ENCODE measurements around the gene ARFGAP3. TPM values are rescaled to one million over a fixed set of nuclear protein-coding genes. Genes with fewer than 3 reads are reported as not detected.
"Not testable (repeated sequence)": the region's sequence is repeated elsewhere in the genome, so short reads cannot be mapped to it uniquely, and the experiment has no call there.

The ARFGAP3 gene
- total RNA-seq, 1 experiment from 2014 or later = 30.0 TPM

GRCh38 chr22:42760806-42761565, 96.1 kb downstream of the ARFGAP3 start:
- no peak overlapping the region for H3K4me3 ChIP-seq (ENCODE audit: low read depth, low read length, poor library complexity, severe bottlenecking)
- no peak overlapping the region for H3K27ac ChIP-seq (ENCODE audit: low read depth, low read length, poor library complexity, severe bottlenecking)
- no peaks in the 10 kb centered on the region for H3K27me3 ChIP-seq (replicated peaks; ENCODE audit: insufficient read depth, low read depth, low read length, poor library complexity)
- H3K4me1 ChIP-seq (ENCODE audit: insufficient read depth, low read length, poor library complexity, severe bottlenecking) = no peaks in the 10 kb centered on the region
- BruUV-seq (replicated peaks) = no TSS peak
- TF ChIP-seq CTCF (conservative IDR thresholded peaks at IDR 0.05; ENCODE audit: low read depth, low read length) (no peak), EZH2 (IDR thresholded peaks at IDR 0.05; ENCODE audit: borderline replicate concordance, low read depth, low read length, poor library complexity, severe bottlenecking) (no peak)
- intact Hi-C loops (cut with micrococcal nuclease; ENCODE audit: unreplicated experiment) = no loop called here
- POLR2A ChIA-PET (ENCODE audit: low non-redundant PET) = no interaction called here
- H3K9me3 ChIP-seq (ENCODE audit: low read depth, low read length, poor library complexity, severe bottlenecking) = no peaks in the 10 kb centered on the region
- CTCF ChIA-PET = no interaction called here
- no peak for DNase-seq (ENCODE audit: low spot score)
- H3K36me3 ChIP-seq (ENCODE audit: insufficient read depth, low read length, poor library complexity, severe bottlenecking) = no peaks in the 10 kb centered on the region

- no peaks in the 10 kb centered on the region for H3K9me3 ChIP-seq (ENCODE audit: low read depth, low read length, poor library complexity, severe bottlenecking)
- intact Hi-C loops (cut with micrococcal nuclease; ENCODE audit: unreplicated experiment) = no loop called here
- no peak overlapping the region for H3K27ac ChIP-seq (ENCODE audit: low read depth, low read length, poor library complexity, severe bottlenecking)
- H3K4me3 ChIP-seq (ENCODE audit: low read depth, low read length, poor library complexity, severe bottlenecking) = no peak overlapping the region
- BruUV-seq (replicated peaks) = no TSS peak
- H3K36me3 ChIP-seq (ENCODE audit: insufficient read depth, low read length, poor library complexity, severe bottlenecking) = no peaks in the 10 kb centered on the region
- DNase-seq (ENCODE audit: low spot score) = no peak
- CTCF ChIA-PET = no interaction called here
- TF ChIP-seq EZH2 (IDR thresholded peaks at IDR 0.05; ENCODE audit: borderline replicate concordance, low read depth, low read length, poor library complexity, severe bottlenecking) (no peak), CTCF (conservative IDR thresholded peaks at IDR 0.05; ENCODE audit: low read depth, low read length) (no peak)
- no peaks in the 10 kb centered on the region for H3K27me3 ChIP-seq (replicated peaks; ENCODE audit: insufficient read depth, low read depth, low read length, poor library complexity)
- POLR2A ChIA-PET (ENCODE audit: low non-redundant PET) = no interaction called here
- no peaks in the 10 kb centered on the region for H3K4me1 ChIP-seq (ENCODE audit: insufficient read depth, low read length, poor library complexity, severe bottlenecking)
Observed at GRCh38 chr22:42758931-42759629, 98.0 kb downstream of the ARFGAP3 start.

GRCh38 chr22:42755553-42755952, 101.5 kb downstream of the ARFGAP3 start:
- DNase-seq (ENCODE audit: low spot score); intact Hi-C loops (cut with micrococcal nuclease; ENCODE audit: unreplicated experiment): not testable (repeated sequence)

GRCh38 chr22:42755121-42755520, 102.0 kb downstream of the ARFGAP3 start:
- H3K36me3 ChIP-seq (ENCODE audit: insufficient read depth, low read length, poor library complexity, severe bottlenecking); H3K4me3 ChIP-seq (ENCODE audit: low read depth, low read length, poor library complexity, severe bottlenecking); POLR2A ChIA-PET (ENCODE audit: low non-redundant PET); H3K9me3 ChIP-seq (ENCODE audit: low read depth, low read length, poor library complexity, severe bottlenecking); CTCF ChIA-PET; BruUV-seq (replicated peaks); intact Hi-C loops (cut with micrococcal nuclease; ENCODE audit: unreplicated experiment); H3K27me3 ChIP-seq (replicated peaks; ENCODE audit: insufficient read depth, low read depth, low read length, poor library complexity); H3K27ac ChIP-seq (ENCODE audit: low read depth, low read length, poor library complexity, severe bottlenecking); DNase-seq (ENCODE audit: low spot score); H3K4me1 ChIP-seq (ENCODE audit: insufficient read depth, low read length, poor library complexity, severe bottlenecking): not testable (repeated sequence)

More at GRCh38 chr22:42755553-42755952, 101.5 kb downstream of the ARFGAP3 start:
- POLR2A ChIA-PET (ENCODE audit: low non-redundant PET); H3K9me3 ChIP-seq (ENCODE audit: low read depth, low read length, poor library complexity, severe bottlenecking); H3K4me1 ChIP-seq (ENCODE audit: insufficient read depth, low read length, poor library complexity, severe bottlenecking); H3K27ac ChIP-seq (ENCODE audit: low read depth, low read length, poor library complexity, severe bottlenecking); H3K36me3 ChIP-seq (ENCODE audit: insufficient read depth, low read length, poor library complexity, severe bottlenecking); BruUV-seq (replicated peaks); CTCF ChIA-PET; H3K27me3 ChIP-seq (replicated peaks; ENCODE audit: insufficient read depth, low read depth, low read length, poor library complexity); H3K4me3 ChIP-seq (ENCODE audit: low read depth, low read length, poor library complexity, severe bottlenecking): not testable (repeated sequence)
